Measurements from ENCODE around the gene TAPT1. TPM values are rescaled to one million over a fixed set of nuclear protein-coding genes. Genes with fewer than 3 reads are reported as not detected.

The TAPT1 gene
- total and polyA plus RNA-seq, 2 experiments from 2014 or later: 3.6 to 9.9 TPM

- Histone ChIP-seq H3K27me3 (ENCODE audit: insufficient read depth) (no peaks in the 10 kb centered on the region), H2AFZ (no peak overlapping the region), H3F3A (replicated peaks; ENCODE audit: low read depth) (no peaks in the 10 kb centered on the region), H4K20me1 (replicated peaks; ENCODE audit: insufficient read depth) (no peaks in the 10 kb centered on the region), H3K36me3 (ENCODE audit: insufficient read depth) (no peaks in the 10 kb centered on the region), H3K4me3 (no peak overlapping the region), H3K4me1 (ENCODE audit: insufficient read depth) (no peaks in the 10 kb centered on the region), H3K4me2 (no peak overlapping the region), H3K27ac (ENCODE audit: low read depth) (no peak overlapping the region), H3K9me2 (ENCODE audit: insufficient read depth) (no peaks in the 10 kb centered on the region), H3K79me2 (replicated peaks; ENCODE audit: insufficient read depth) (no peaks in the 10 kb centered on the region)
- Mint-ChIP-seq H3K4me3 (no peak overlapping the region), H3K27ac (no peak overlapping the region), H3K27me3 (ENCODE audit: insufficient read depth, low read depth, poor library complexity) (no peaks in the 10 kb centered on the region), H3K36me3 (ENCODE audit: low read depth) (no peaks in the 10 kb centered on the region), H3K9me3 (no peaks in the 10 kb centered on the region), H3K4me1 (no peaks in the 10 kb centered on the region; the same call in 1 of the 3 replicates)
- peak; percentile 65 for DNase-seq (ENCODE audit: low spot score)
- no peak for ATAC-seq
- TF ChIP-seq CTCF (conservative IDR thresholded peaks at IDR 0.05; ENCODE audit: low read depth in 2 of 2) (peak; percentile 60 to 72), JUNB (IDR thresholded peaks at IDR 0.05; ENCODE audit: unreplicated experiment) (no peak), STAT1 (IDR thresholded peaks at IDR 0.05; ENCODE audit: unreplicated experiment) (no peak), REST (IDR thresholded peaks at IDR 0.05; ENCODE audit: unreplicated experiment) (no peak), ZNF331 (CRISPR knock-in tag; IDR thresholded peaks at IDR 0.05; ENCODE audit: low read depth) (no peak)
- TF ChIP-seq, protein P1, sequence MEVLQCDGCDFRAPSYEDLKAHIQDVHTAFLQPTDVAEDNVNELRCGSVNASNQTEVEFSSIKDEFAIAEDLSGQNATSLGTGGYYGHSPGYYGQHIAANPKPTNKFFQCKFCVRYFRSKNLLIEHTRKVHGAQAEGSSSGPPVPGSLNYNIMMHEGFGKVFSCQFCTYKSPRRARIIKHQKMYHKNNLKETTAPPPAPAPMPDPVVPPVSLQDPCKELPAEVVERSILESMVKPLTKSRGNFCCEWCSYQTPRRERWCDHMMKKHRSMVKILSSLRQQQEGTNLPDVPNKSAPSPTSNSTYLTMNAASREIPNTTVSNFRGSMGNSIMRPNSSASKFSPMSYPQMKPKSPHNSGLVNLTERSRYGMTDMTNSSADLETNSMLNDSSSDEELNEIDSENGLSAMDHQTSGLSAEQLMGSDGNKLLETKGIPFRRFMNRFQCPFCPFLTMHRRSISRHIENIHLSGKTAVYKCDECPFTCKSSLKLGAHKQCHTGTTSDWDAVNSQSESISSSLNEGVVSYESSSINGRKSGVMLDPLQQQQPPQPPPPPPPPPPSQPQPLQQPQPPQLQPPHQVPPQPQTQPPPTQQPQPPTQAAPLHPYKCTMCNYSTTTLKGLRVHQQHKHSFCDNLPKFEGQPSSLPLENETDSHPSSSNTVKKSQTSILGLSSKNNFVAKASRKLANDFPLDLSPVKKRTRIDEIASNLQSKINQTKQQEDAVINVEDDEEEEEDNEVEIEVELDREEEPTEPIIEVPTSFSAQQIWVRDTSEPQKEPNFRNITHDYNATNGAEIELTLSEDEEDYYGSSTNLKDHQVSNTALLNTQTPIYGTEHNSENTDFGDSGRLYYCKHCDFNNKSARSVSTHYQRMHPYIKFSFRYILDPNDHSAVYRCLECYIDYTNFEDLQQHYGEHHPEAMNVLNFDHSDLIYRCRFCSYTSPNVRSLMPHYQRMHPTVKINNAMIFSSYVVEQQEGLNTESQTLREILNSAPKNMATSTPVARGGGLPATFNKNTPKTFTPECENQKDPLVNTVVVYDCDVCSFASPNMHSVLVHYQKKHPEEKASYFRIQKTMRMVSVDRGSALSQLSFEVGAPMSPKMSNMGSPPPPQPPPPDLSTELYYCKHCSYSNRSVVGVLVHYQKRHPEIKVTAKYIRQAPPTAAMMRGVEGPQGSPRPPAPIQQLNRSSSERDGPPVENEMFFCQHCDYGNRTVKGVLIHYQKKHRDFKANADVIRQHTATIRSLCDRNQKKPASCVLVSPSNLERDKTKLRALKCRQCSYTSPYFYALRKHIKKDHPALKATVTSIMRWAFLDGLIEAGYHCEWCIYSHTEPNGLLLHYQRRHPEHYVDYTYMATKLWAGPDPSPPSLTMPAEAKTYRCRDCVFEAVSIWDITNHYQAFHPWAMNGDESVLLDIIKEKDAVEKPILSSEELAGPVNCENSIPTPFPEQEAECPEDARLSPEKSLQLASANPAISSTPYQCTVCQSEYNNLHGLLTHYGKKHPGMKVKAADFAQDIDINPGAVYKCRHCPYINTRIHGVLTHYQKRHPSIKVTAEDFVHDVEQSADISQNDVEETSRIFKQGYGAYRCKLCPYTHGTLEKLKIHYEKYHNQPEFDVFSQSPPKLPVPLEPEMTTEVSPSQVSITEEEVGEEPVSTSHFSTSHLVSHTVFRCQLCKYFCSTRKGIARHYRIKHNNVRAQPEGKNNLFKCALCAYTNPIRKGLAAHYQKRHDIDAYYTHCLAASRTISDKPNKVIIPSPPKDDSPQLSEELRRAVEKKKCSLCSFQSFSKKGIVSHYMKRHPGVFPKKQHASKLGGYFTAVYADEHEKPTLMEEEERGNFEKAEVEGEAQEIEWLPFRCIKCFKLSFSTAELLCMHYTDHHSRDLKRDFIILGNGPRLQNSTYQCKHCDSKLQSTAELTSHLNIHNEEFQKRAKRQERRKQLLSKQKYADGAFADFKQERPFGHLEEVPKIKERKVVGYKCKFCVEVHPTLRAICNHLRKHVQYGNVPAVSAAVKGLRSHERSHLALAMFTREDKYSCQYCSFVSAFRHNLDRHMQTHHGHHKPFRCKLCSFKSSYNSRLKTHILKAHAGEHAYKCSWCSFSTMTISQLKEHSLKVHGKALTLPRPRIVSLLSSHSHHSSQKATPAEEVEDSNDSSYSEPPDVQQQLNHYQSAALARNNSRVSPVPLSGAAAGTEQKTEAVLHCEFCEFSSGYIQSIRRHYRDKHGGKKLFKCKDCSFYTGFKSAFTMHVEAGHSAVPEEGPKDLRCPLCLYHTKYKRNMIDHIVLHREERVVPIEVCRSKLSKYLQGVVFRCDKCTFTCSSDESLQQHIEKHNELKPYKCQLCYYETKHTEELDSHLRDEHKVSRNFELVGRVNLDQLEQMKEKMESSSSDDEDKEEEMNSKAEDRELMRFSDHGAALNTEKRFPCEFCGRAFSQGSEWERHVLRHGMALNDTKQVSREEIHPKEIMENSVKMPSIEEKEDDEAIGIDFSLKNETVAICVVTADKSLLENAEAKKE (CRISPR knock-in tag; IDR thresholded peaks at IDR 0.05): no peak
- TF ChIP-seq, protein P2, sequence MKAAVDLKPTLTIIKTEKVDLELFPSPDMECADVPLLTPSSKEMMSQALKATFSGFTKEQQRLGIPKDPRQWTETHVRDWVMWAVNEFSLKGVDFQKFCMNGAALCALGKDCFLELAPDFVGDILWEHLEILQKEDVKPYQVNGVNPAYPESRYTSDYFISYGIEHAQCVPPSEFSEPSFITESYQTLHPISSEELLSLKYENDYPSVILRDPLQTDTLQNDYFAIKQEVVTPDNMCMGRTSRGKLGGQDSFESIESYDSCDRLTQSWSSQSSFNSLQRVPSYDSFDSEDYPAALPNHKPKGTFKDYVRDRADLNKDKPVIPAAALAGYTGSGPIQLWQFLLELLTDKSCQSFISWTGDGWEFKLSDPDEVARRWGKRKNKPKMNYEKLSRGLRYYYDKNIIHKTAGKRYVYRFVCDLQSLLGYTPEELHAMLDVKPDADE (IDR thresholded peaks at IDR 0.05): no peak
These were observed 38.5 kb upstream of the TAPT1 start for GRCh38 chr4:16264798-16265197.

Data from GM23338 (cell line).